ENCODE measurements around the gene TNFAIP3.

The TNFAIP3 gene

DNA sequence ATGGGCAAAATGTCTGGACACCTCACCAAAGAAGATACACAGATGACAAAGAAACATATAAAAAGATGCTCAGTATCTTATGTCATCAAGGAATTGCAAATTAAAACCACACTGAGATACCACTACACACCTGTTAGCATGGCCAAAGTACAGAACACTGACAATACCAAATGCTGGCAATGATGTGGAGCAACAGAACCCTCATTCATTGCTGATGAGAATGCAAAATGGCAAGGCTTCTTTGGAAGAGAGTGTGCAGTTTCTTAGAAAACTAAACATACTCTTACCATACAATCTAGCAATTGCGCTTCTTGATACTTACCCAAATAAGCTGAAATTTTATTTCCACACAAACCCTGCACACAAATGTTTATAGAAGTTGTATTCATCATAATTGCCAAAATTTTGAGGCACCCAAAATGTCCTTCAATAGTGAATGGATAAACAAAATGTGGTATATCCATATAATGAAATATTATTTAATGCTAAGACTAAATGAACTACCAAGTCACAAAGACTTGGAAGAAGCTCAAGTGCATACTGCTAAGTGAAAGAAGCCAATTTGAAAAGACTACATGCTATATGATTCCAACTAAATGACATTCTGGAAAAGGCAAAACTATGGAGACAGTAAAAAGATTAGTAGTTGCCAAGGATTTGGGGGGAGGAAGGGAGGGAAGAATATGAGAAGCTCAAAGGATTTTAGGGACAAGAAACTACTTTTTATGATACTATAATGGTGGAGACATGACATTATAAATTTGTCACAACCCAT is 50.7 kb downstream of the TNFAIP3 start:
- in situ Hi-C loops (cut with MboI; ENCODE audit: low sequenced_read_pairs): no loop called here

DNA sequence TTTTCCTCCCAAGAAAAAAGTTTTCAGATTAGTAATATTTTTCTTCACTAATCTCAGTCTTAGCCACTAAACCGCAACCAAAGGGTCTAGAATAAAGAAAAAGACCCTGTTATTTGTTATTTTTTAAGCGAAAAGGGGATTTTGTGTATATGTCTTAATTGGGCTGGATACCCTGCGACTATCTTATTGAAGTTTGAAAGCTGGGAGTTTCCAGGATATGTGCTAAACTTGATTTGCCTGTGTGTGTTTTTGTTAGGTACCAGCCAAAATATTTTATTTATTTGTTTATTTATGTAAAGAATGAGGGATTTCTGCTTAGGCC is 52.4 kb downstream of the TNFAIP3 start:
- in situ Hi-C loops (cut with MboI; ENCODE audit: low sequenced_read_pairs): no loop called here

DNA sequence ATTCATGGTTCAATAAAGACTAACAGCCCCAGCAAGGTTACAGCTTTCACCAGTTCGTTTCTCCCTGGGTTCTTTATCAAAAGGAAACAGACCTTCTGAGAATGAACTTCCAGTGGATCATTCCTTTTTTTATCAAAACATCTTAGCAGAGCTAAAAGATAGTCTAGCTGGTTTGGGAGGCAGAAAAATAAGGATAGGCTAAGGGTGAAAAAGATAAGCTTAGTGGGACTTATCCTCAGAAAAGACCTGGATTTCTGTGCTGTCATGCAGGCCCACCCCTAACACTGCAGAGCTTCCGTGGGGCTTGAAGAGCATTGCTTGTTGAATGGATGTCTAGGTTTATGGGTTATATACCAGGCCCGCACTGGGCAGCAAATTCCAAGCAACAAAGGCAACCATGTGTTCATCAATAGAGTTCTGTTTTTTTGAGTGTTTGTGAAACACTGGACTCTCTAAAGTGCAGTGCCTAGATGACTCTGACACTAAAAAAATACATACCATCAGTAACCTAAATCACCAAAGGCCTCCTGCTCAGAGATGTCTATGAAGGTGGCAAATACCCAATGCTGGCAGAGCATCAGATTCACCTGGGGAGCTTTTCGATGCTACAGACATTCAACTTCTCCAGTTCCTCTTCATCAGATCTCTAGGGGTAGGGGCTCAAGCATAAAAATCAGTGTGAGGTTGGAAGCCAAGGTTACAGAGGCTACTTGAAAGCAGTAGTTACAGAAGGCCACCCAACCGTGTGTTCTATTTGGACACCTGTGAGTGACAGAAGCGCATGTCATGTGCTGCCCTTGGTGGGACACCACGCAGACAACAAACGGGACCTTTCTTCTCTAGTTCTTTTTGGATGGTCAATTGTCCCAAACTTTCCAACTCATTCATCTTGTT is 53.0 kb downstream of the TNFAIP3 start:
- in situ Hi-C loops (cut with MboI; ENCODE audit: low sequenced_read_pairs): no loop called here

DNA sequence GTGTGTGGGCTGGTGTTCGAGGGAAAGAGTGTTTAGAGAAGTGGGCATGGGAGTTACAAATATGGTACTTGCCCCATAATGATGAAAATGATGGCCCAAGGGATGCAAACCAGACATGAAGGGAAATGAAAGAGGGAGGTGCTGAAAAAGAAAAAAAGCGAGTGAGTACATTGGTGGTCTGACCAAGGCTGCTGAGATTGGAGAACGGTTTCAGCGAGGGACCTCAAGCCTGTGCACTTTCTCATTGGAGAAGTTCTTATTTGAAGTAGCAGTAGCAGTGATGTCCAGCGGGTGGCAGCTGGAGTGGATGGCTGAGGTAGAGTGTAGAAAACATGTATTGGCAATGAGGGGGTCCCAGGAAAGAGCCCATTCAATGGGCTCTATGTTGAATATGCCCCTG is 54.8 kb downstream of the TNFAIP3 start:
- in situ Hi-C loops (cut with MboI; ENCODE audit: low sequenced_read_pairs): no loop called here

DNA sequence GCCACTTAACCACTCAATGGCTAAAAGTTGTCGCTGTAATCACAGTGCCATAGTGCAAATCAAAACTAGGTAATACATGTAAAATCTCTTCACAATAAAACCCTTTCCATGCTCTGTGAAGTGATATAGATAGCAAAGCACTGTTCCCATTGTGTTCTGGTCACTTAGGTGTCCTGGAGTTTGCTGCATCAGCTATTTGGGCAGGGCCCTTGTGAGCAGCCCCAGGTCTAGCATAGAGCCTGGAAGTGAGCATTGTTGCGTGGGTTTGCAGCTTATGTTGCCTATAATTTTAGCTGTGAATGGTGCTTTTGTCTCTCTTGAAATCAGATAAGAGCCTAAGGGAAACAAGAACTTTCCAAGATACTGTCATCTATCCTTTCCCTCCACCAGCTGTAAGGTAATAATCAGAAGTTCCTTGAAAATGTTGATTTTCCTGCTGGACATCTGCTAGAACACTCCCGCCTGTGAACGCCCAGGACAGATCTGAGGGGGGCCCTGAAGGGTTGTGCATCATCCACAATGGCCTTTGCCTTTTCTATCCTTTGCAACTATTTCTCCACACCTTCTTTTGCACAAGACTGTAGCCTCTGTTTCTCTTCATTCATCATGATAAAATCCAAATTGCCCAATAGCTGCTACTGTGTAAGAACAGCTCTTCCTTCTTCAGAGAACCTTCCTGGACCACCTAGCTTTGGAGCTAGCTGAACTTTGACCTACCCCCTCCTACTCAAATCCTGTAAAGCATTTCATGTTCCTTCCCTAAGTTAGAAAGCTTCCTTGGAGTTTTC is 57.0 kb downstream of the TNFAIP3 start:
- in situ Hi-C loops (cut with MboI; ENCODE audit: low sequenced_read_pairs): no loop called here

DNA sequence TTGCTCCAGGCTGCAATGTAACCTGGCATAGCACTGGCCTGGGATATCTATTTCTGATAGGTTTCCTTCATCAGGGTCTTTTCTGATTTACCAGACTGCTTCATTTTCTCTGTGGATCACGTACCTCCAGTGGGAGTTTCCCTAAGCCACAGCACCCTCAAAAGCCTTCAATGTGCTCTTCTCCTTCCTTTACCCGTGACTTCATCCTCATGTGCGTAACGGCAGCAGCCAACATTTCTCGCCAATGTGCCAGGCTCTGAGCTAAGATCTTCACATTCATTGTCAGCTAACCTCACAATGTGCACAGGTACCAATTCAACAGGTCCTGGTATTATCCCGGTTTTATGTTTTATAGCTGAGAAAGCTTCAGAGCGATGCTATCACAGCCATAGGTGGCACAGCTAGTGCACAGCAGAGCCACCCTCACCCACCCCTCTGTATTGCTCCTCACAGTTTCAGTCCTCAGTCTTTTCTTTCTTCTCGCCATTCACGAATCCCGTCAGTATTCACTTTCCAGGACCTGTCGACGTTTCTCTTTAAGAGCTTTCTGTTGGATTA is 58.2 kb downstream of the TNFAIP3 start:
- in situ Hi-C loops (cut with MboI; ENCODE audit: low sequenced_read_pairs): no loop called here

DNA sequence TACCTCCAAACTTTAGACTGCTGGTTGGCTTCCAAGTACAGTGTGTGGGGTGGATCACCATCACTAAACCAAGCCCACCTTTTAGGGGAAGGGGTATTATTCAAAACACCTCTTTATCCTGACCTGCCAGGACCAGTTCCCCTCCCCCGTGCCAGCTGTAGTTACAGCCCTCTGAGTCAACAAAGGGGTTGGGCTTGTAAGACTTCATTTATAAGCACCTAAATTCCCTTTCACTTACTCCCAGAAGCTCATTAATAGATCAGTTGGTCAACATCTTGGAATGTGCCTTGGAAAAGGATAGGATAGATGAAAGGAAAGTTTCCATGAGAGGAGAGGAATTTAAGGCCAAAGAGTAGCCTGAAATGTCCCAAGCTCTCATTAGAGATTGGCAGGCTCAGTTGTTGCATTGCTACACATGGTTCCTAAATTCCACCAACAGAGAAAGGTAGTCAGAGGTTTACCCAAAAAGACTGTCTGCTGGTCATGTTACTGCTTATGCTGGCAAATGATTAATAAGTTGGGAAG is 59.2 kb downstream of the TNFAIP3 start:
- in situ Hi-C loops (cut with MboI; ENCODE audit: low sequenced_read_pairs): no loop called here

DNA sequence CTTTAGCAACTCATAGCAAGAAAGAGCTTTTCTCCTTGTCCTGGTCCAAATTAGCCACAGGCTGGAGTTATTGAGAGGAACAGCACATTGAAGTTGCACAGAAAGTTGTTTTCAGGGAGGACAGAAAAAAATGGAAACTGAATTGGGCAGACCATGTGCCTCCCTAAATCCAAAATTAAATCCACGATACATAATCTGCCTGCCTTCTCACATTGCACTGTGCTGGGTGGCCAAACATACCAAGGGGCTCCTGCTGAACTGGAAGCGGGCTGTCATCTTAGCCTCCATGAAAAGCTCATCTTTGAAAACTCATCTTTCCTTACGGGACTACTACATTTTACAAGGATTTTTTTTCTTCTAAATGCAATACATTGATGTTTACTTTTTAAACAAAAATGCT is 59.9 kb downstream of the TNFAIP3 start:
- in situ Hi-C loops (cut with MboI; ENCODE audit: low sequenced_read_pairs): no loop called here

DNA sequence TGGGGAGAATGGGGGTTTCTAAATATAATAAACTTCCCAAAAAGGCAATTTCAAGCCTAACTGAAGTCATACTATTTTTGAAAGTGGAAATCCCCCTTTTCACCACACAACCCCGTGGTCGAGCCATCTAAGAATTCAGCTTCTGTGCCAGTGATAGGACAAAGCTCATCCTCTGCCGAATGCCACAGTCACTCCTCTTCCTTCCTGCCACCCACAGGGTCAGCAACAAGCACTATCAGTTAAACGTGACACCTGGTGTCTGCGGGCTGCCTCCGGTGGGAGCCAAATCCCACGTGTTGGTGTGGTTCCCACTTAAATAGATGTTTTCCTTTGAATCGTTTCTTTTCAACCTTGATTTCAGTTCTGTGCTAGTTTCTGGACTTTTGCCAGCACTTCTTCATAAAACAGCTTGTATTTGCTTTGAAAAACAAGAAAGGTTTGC is 60.7 kb downstream of the TNFAIP3 start:
- in situ Hi-C loops (cut with MboI; ENCODE audit: low sequenced_read_pairs): no loop called here

DNA sequence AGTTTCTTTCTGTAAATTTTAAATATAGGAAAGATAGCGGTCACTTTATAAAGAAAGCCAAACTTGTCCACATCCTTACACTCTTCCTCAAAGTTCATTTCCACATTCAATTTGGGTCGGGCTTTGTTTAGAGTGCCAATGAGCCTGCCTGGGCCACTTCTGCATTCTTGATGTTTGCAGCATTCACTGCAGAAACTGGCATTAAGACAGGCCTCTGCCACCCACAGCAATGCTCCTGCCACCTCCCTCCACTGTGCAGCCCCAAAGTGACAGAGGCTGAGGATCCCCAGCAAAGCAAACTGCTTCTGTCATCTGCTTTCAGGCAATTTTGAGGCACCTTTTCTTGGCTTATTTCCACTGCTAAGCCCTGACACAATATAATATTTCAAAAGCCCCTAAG is 61.2 kb downstream of the TNFAIP3 start:
- in situ Hi-C loops (cut with MboI; ENCODE audit: low sequenced_read_pairs): no loop called here

DNA sequence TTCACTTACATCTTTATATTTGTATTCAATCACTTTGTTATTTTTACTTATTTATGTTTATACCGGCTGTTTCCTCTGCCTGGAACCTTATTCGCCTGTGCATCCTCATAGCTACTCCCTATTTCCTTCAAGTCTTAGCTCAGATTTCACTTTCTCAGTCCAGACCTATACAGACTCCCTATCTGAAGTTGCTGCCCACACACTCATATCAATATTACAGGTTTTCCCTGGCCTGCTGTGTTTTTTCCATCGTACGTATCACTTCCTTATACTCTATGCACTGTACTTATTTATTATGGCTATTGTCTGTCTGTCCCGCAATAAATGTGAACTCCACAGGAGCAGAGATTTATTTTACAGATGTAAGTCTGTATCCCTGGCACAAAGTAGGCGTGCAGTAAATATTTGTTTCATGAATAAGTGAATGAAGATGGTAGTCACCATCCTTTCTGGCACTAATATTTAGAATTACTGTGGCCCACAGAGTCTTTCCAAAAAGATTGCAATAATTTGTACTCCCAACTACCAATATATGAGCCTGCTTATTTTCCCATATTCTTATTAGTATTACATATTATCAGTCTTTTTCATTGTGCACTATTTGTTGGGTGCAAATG is 64.9 kb downstream of the TNFAIP3 start:
- in situ Hi-C loops (cut with MboI; ENCODE audit: low sequenced_read_pairs): no loop called here
